Neural crest cell (in vitro differentiated cells): ENCODE measurements around the gene CLSTN2. TPM values are rescaled to one million over a fixed set of nuclear protein-coding genes. Genes with fewer than 3 reads are reported as not detected.

Experiments
- DNase-seq: peaks from one replicate; pipeline ENCODE4 v3.0.0; 2021; ENCODE audit warnings: low read depth, mixed read lengths, low spot score
- H3K27ac Mint-ChIP-seq: one replicate; pipeline ENCODE4 v1.8.0; 2021; ENCODE audit warnings: mild to moderate bottlenecking, mixed read lengths; ENCODE audit not compliant: unreplicated experiment
- H3K27me3 Mint-ChIP-seq: 2 replicates; pipeline ENCODE4 v1.8.0; 2021; ENCODE audit warnings: low read depth, mild to moderate bottlenecking, mixed read lengths
- H3K36me3 Mint-ChIP-seq: 2 replicates; pipeline ENCODE4 v1.8.0; 2021; ENCODE audit warnings: low read depth, mild to moderate bottlenecking, mixed read lengths
- H3K4me1 Mint-ChIP-seq: 2 replicates; pipeline ENCODE4 v1.8.0; 2021; ENCODE audit warnings: mixed read lengths
- H3K4me3 Mint-ChIP-seq: one replicate; pipeline ENCODE4 v1.8.0; 2021; ENCODE audit warnings: mild to moderate bottlenecking, mixed read lengths
- H3K9me3 Mint-ChIP-seq: 2 replicates; pipeline ENCODE4 v1.8.0; 2021; ENCODE audit warnings: mixed read lengths
- CTCF ChIP-seq: fragments of 200-600 bp; sonication (generic); conservative IDR thresholded peaks from 2 replicates; pipeline ENCODE4 v1.5.0; 2021; ENCODE audit warnings: antibody characterized with exemption, mild to moderate bottlenecking
- total RNA-seq: library from RNA; stranded (reverse); gene quantifications from 2 replicates; pipeline ENCODE4 v1.2.1, GENCODE V29; 2021

Gene CLSTN2
- total RNA-seq, 1 donor from 2014 or later: 1.9 TPM

- no peaks in the 10 kb centered on the region for H3K36me3 Mint-ChIP-seq
Observed at GRCh38 chr3:139894643-139894989, 40.4 kb upstream of the CLSTN2 start.

GRCh38 chr3:139897759-139898158 is 37.2 kb upstream of the CLSTN2 start:
- peaks cover 3% of the 10 kb centered on the region for H3K9me3 Mint-ChIP-seq
- no peak for TF ChIP-seq CTCF
- H3K27me3 Mint-ChIP-seq: peaks cover 12% of the 10 kb centered on the region
- no peak for DNase-seq
- H3K36me3 Mint-ChIP-seq: no peaks in the 10 kb centered on the region
- no peaks in the 10 kb centered on the region for H3K4me1 Mint-ChIP-seq
- no peak overlapping the region for H3K27ac Mint-ChIP-seq
- H3K4me3 Mint-ChIP-seq: no peak overlapping the region

More at GRCh38 chr3:139894643-139894989, 40.4 kb upstream of the CLSTN2 start:
- DNase-seq: no peak
- Mint-ChIP-seq H3K9me3 (peaks cover 3% of the 10 kb centered on the region), H3K27ac (no peak overlapping the region), H3K27me3 (no peaks in the 10 kb centered on the region), H3K4me3 (no peak overlapping the region), H3K4me1 (no peaks in the 10 kb centered on the region)
- no peak for TF ChIP-seq CTCF

- TF ChIP-seq CTCF: no peak
- Mint-ChIP-seq H3K4me1 (no peaks in the 10 kb centered on the region), H3K27me3 (peaks cover 10% of the 10 kb centered on the region), H3K36me3 (no peaks in the 10 kb centered on the region), H3K4me3 (no peak overlapping the region), H3K9me3 (no peaks in the 10 kb centered on the region), H3K27ac (no peak overlapping the region)
- DNase-seq: no peak
Observed at GRCh38 chr3:139906418-139906817, 28.6 kb upstream of the CLSTN2 start.

GRCh38 chr3:139909811-139910210 is 25.2 kb upstream of the CLSTN2 start:
- Mint-ChIP-seq H3K4me1 (no peaks in the 10 kb centered on the region), H3K9me3 (peaks cover 8% of the 10 kb centered on the region), H3K27me3 (no peaks in the 10 kb centered on the region), H3K36me3 (no peaks in the 10 kb centered on the region), H3K4me3 (no peak overlapping the region), H3K27ac (no peak overlapping the region)
- no peak for TF ChIP-seq CTCF
- DNase-seq: no peak

GRCh38 chr3:139916271-139916670 is 18.7 kb upstream of the CLSTN2 start:
- Mint-ChIP-seq H3K27ac (no peak overlapping the region), H3K27me3 (peaks cover 3% of the 10 kb centered on the region), H3K4me3 (no peak overlapping the region), H3K36me3 (no peaks in the 10 kb centered on the region), H3K9me3 (peaks cover 8% of the 10 kb centered on the region), H3K4me1 (no peaks in the 10 kb centered on the region)
- DNase-seq: no peak
- TF ChIP-seq CTCF: no peak
